Activated naive CD8-positive, alpha-beta T cell treated with anti-CD3 and anti-CD28 coated beads, Interleukin-2, amount 50 U/mL, for 16 hours (primary cell): Measurements from ENCODE around the gene PTRHD1.
"Not testable (repeated sequence)": the region's sequence is repeated elsewhere in the genome, so short reads cannot be mapped to it uniquely, and the experiment has no call there.

Source experiments
- DNase-seq: peaks from one replicate; pipeline ENCODE4 v3.0.0-alpha.2; 2020; ENCODE audit warnings: low read depth, low spot score

PTRHD1 gene

GRCh38 chr2:24792874-24793760 is at the start of gene PTRHD1, which contains the start of gene CENPO:
Gene PTRHD1, minus strand, starts transcription at chr2:24793391. Its CDS starts 14 bp downstream, at chr2:24793377.
Gene CENPO, plus strand, starts transcription at chr2:24793425. Its CDS starts 495 bp downstream, at chr2:24793920.
- DNase-seq, result peak; percentile 88

GRCh38 chr2:24842081-24843050 is 49.2 kb upstream of the PTRHD1 start:
- DNase-seq, result no peak

GRCh38 chr2:24840962-24841945 is 48.1 kb upstream of the PTRHD1 start:
- no peak for DNase-seq

GRCh38 chr2:24840164-24840869 is 47.1 kb upstream of the PTRHD1 start:
- no peak for DNase-seq

- DNase-seq, result no peak
Observed at GRCh38 chr2:24839729-24840128, 46.5 kb upstream of the PTRHD1 start.

GRCh38 chr2:24838541-24838940 is 45.4 kb upstream of the PTRHD1 start:
- no peak for DNase-seq

- DNase-seq, result no peak
Observed at GRCh38 chr2:24837996-24838513, 44.9 kb upstream of the PTRHD1 start.

- DNase-seq, result no peak
Observed at GRCh38 chr2:24836706-24837105, 43.5 kb upstream of the PTRHD1 start.

- DNase-seq, result no peak
Observed at GRCh38 chr2:24836206-24836605, 43.0 kb upstream of the PTRHD1 start.

GRCh38 chr2:24835411-24835810 is 42.2 kb upstream of the PTRHD1 start:
- DNase-seq, result not testable (repeated sequence)

GRCh38 chr2:24834733-24835395 is 41.7 kb upstream of the PTRHD1 start:
- DNase-seq, result no peak

GRCh38 chr2:24833821-24834732 is 40.9 kb upstream of the PTRHD1 start:
- no peak for DNase-seq

- DNase-seq, result no peak
Observed at GRCh38 chr2:24832931-24833701, 39.9 kb upstream of the PTRHD1 start.

- DNase-seq, result no peak
Observed at GRCh38 chr2:24832521-24832920, 39.3 kb upstream of the PTRHD1 start.

- DNase-seq, result no peak
Observed at GRCh38 chr2:24832073-24832461, 38.9 kb upstream of the PTRHD1 start.

- no peak for DNase-seq
Observed at GRCh38 chr2:24831221-24832072, 38.3 kb upstream of the PTRHD1 start.

- DNase-seq, result no peak
Observed at GRCh38 chr2:24830786-24831185, 37.6 kb upstream of the PTRHD1 start.
